Stimulated activated CD4-positive, alpha-beta T cell treated with anti-CD3 and anti-CD28 coated beads, Interleukin-15, amount 100 ng/mL, for 24 hours (primary cell): ENCODE data around the gene HIPK4.
"Not testable (repeated sequence)": the region's sequence is repeated elsewhere in the genome, so short reads cannot be mapped to it uniquely, and the experiment has no call there.

ENCODE experiments used
- DNase-seq: peaks from one replicate; pipeline ENCODE4 v3.0.0-alpha.2; 2020

HIPK4 gene

GRCh38 chr19:40335855-40336600 is 54.0 kb downstream of the HIPK4 start:
- DNase-seq: no peak

- no peak for DNase-seq
Measured at GRCh38 chr19:40335101-40335500, 54.9 kb downstream of the HIPK4 start.

GRCh38 chr19:40333083-40333482 is 56.9 kb downstream of the HIPK4 start:
- DNase-seq: not testable (repeated sequence)

GRCh38 chr19:40332669-40333068 is 57.3 kb downstream of the HIPK4 start:
- DNase-seq: no peak

- no peak for DNase-seq
Measured at GRCh38 chr19:40331052-40331451, 58.9 kb downstream of the HIPK4 start.
